CD14-positive monocyte (primary cell): ENCODE measurements around the gene SPI1. TPM values are rescaled to one million over a fixed set of nuclear protein-coding genes. Genes with fewer than 3 reads are reported as not detected.
A peak's percentile ranks its signal among the peaks of the same experiment; 100 is the strongest.

Experiments used
- DNase-seq, 3 donors: peaks; one replicate each; pipeline ENCODE4 v3.0.0-alpha.2; 2011 to 2022
- H2AFZ ChIP-seq: 2 replicates; pipeline ENCODE4 v1.6.0; 2012; ENCODE audit warnings: mild to moderate bottlenecking, low read depth, low read length, inconsistent platforms; ENCODE audit not compliant: insufficient read depth, poor library complexity, severe bottlenecking
- H3K27ac ChIP-seq, 2 donors: 1 replicate in 1 of 2; 2 replicates in 1 of 2; pipeline ENCODE4 v1.5.1; 2012 to 2013; ENCODE audit warnings: low read length in 2 of 2, control low read depth in 1 of 2, inconsistent platforms in 1 of 2, low read depth in 1 of 2, mild to moderate bottlenecking in 1 of 2
- H3K27me3 ChIP-seq, 2 donors: one replicate each; pipeline versions ENCODE4 v1.6.0 to v1.6.1; 2011 to 2013; ENCODE audit warnings: low read length in 2 of 2; ENCODE audit not compliant: control insufficient read depth in 2 of 2, insufficient read depth in 2 of 2
- H3K36me3 ChIP-seq, 2 donors: replicated peaks in 1 of 2; 1 replicate in 1 of 2; 2 replicates in 1 of 2; pipeline versions ENCODE4 v1.5.1 to v1.6.1; 2012 to 2013; ENCODE audit warnings: low read length in 2 of 2, control low read depth in 1 of 2, inconsistent platforms in 1 of 2, mild to moderate bottlenecking in 1 of 2; ENCODE audit not compliant: insufficient read depth in 2 of 2, control insufficient read depth in 1 of 2
- H3K4me1 ChIP-seq, 2 donors: 1 replicate in 1 of 2; 2 replicates in 1 of 2; pipeline versions ENCODE4 v1.5.1 to v1.6.1; 2012 to 2013; ENCODE audit warnings: low read length in 2 of 2, control low read depth in 1 of 2, inconsistent platforms in 1 of 2, mild to moderate bottlenecking in 1 of 2, moderate library complexity in 1 of 2; ENCODE audit not compliant: insufficient read depth in 2 of 2, control insufficient read depth in 1 of 2
- H3K4me2 ChIP-seq: replicated peaks from 2 replicates; pipeline ENCODE3; 2012; ENCODE audit warnings: low read length, moderate library complexity, mild to moderate bottlenecking; ENCODE audit not compliant: poor library complexity, severe bottlenecking; ENCODE audit errors: extremely low read depth
- H3K4me3 ChIP-seq, 3 experiments: fragments of 200-600 bp in 1 of 3; sonication (generic) in 1 of 3; replicated peaks in 1 of 3; 1 replicate in 2 of 3; 2 replicates in 1 of 3; pipeline ENCODE4 v1.5.1; 2011 to 2013; ENCODE audit warnings: low read length in 3 of 3, mild to moderate bottlenecking in 3 of 3, control low read depth in 2 of 3, low read depth in 2 of 3, inconsistent platforms in 1 of 3, moderate library complexity in 1 of 3
- H3K79me2 ChIP-seq: 2 replicates; pipeline ENCODE4 v1.6.0; 2012; ENCODE audit warnings: mild to moderate bottlenecking, control low read depth, inconsistent platforms, low read length, moderate library complexity; ENCODE audit not compliant: insufficient read depth
- H3K9ac ChIP-seq: 2 replicates; pipeline ENCODE4 v1.6.0; 2017; ENCODE audit warnings: low read length, mild to moderate bottlenecking; ENCODE audit not compliant: insufficient read depth, poor library complexity, severe bottlenecking
- H3K9me3 ChIP-seq, 2 donors: replicated peaks in 1 of 2; 1 replicate in 1 of 2; 2 replicates in 1 of 2; pipeline versions ENCODE4 v1.5.1 to v1.6.1; 2012 to 2013; ENCODE audit warnings: low read length in 2 of 2, control low read depth in 1 of 2; ENCODE audit not compliant: control insufficient read depth in 1 of 2, insufficient read depth in 1 of 2
- H4K20me1 ChIP-seq: 2 replicates; pipeline ENCODE4 v1.6.0; 2012; ENCODE audit warnings: mild to moderate bottlenecking, low read length, control low read depth, moderate library complexity; ENCODE audit not compliant: insufficient read depth
- H3K27ac Mint-ChIP-seq, 7 donors: one replicate each; pipeline ENCODE4 v1.8.0; 2020; ENCODE audit warnings: mild to moderate bottlenecking in 7 of 7, mixed read lengths in 7 of 7, moderate library complexity in 6 of 7, inconsistent platforms in 2 of 7
- H3K27me3 Mint-ChIP-seq, 3 donors: one replicate each; pipeline ENCODE4 v1.8.0; 2021 to 2022; ENCODE audit warnings: low read depth in 3 of 3, mild to moderate bottlenecking in 3 of 3, mixed read lengths in 3 of 3, moderate library complexity in 3 of 3, inconsistent platforms in 1 of 3
- H3K36me3 Mint-ChIP-seq, 2 donors: one replicate each; pipeline ENCODE4 v1.8.0; 2020; ENCODE audit warnings: mixed read lengths in 2 of 2, inconsistent platforms in 1 of 2, mild to moderate bottlenecking in 1 of 2
- H3K4me1 Mint-ChIP-seq: one replicate; pipeline ENCODE4 v1.8.0; 2020; ENCODE audit warnings: mild to moderate bottlenecking, mixed read lengths
- H3K4me3 Mint-ChIP-seq, 2 donors: one replicate each; pipeline ENCODE4 v1.8.0; 2020; ENCODE audit warnings: mild to moderate bottlenecking in 2 of 2, mixed read lengths in 2 of 2, moderate library complexity in 1 of 2
- H3K9me3 Mint-ChIP-seq, 7 donors: one replicate each; pipeline ENCODE4 v1.8.0; 2020 to 2022; ENCODE audit warnings: mixed read lengths in 7 of 7, mild to moderate bottlenecking in 6 of 7, moderate library complexity in 6 of 7, inconsistent platforms in 2 of 7
- CTCF ChIP-seq: fragments of 200-600 bp; IDR thresholded peaks from one replicate; pipeline ENCODE4 v1.8.0; 2022; ENCODE audit warnings: antibody characterized with exemption, mild to moderate bottlenecking
- WGBS: methylation state at CpG from one replicate; pipeline ENCODE4 v1.1.5; 2013; ENCODE audit warnings: missing lambda C conversion rate; ENCODE audit not compliant: insufficient coverage; 5-methylcytosine and 5-hydroxymethylcytosine counted together
- intact Hi-C, 2 donors: fragments of 100-400 bp; cut with micrococcal nuclease; formaldehyde crosslinking; loops; one replicate each; pipeline versions ENCODE4 v1.15.0 to v1.15.1; 2023
- polyA plus RNA-seq, 3 donors: library from polyadenylated mRNA; depleted of rRNA in 1 of 3; unstranded in 2 of 3; stranded (reverse) in 1 of 3; fragments of 300-500 nt in 2 of 3; fragments of >200 nt in 1 of 3; fragmentation: Illumina TruSeq in 2 of 3; gene quantifications; 1 replicate in 2 of 3; 2 replicates in 1 of 3; pipeline ENCODE4 v1.2.3, GENCODE V29; 2012 to 2021

Gene SPI1
- polyA plus RNA-seq, 3 donors = 156 to 914 (median 223) TPM

- 81% methylated on average over 4 of the region's 5 CpGs for WGBS
- Mint-ChIP-seq H3K27me3 (peaks cover 0 to 7% (median 0%) of the 10 kb centered on the region in 3 donors), H3K36me3 (peaks cover 15 to 22% of the 10 kb centered on the region in 2 donors), H3K4me1 (peaks cover 3% of the 10 kb centered on the region), H3K9me3 (peaks cover 0 to 2% (median 0%) of the 10 kb centered on the region in 7 donors), H3K27ac (peak within 1 kb of the TSS in 6 of 7 donors; percentile 48 to 73 (median 58)), H3K4me3 (no peak within 1 kb of the TSS)
- Histone ChIP-seq H4K20me1 (peaks cover 82% of the 10 kb centered on the region), H3K36me3 (peaks cover 32 to 51% of the 10 kb centered on the region in 2 donors), H3K27ac (peak within 1 kb of the TSS; percentile 3 to 51), H3K4me1 (no peaks in the 10 kb centered on the region), H3K79me2 (peaks cover 15% of the 10 kb centered on the region), H3K4me2 (no peak within 1 kb of the TSS), H3K4me3 (no peak within 1 kb of the TSS), H2AFZ (no peak within 1 kb of the TSS), H3K9ac (no peak within 1 kb of the TSS), H3K9me3 (no peaks in the 10 kb centered on the region), H3K27me3 (no peaks in the 10 kb centered on the region)
- no peak for TF ChIP-seq CTCF
- no peak for DNase-seq
- intact Hi-C loops = no loop called here
Observed at GRCh38 chr11:47352556-47352955, 25.8 kb downstream of the SPI1 start, which contains the start of gene MYBPC3. Gene MYBPC3, minus strand, starts transcription at chr11:47352702. Its CDS starts 55 bp downstream, at chr11:47352647.

DNA sequence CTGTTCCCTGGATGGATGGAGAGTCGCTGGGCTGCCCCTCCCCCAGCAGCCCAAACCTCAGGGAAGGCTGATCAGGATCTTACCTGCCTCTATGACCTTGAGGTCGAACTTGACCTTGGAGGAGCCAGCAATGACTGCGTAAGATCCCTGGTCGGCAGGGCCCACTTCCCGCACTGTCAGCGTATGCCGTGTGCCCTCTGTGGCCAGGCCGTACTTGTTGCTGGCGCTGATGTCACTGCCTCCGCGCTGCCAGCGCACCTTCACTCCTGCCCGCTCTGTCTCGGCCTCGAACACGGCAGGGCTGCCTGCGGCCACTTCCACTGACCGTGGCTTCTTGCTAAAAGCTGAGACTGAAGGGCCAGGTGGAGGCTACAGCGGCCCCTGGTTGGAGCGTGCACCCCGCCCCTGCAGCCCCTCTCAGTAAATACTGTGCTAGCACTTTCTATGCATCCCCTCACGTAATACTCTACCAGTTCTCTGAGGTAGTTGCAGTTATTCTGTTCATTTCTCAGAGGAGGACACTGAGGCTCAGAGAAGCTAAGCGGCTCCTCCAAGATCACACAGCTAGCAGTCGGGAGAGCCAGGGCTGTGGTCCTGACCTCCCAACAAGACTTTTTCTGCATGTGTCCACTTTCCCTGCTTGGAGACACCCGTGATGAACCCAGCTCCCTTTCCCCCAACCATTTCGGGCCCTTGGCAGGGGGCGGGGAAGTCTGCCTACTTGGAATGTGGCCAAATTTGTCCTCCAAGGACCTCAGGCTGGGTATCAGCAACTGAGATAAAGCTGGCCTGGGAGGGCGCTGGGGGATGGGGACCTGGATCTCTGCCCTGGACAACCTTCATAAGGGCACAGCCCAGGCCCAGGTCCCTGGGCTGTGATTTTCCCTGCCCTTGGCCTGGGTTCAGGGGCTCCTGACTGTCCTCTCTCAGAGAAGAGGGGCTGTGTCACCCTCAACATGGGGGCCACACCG, 26.9 kb downstream of the SPI1 start:
- no peak for DNase-seq
- no peak overlapping the region for H3K4me2 ChIP-seq
- H3K4me3 Mint-ChIP-seq = no peak overlapping the region
- 90% methylated on average over 26 of the region's 29 CpGs for WGBS
- peaks cover 0 to 2% (median 0%) of the 10 kb centered on the region in 7 donors for H3K9me3 Mint-ChIP-seq
- H3K27me3 Mint-ChIP-seq = peaks cover 0 to 7% (median 0%) of the 10 kb centered on the region in 3 donors
- peaks cover 71% of the 10 kb centered on the region for H4K20me1 ChIP-seq
- peaks cover 23 to 51% of the 10 kb centered on the region in 2 donors for H3K36me3 ChIP-seq
- peaks cover 15 to 33% of the 10 kb centered on the region in 2 donors for H3K36me3 Mint-ChIP-seq
- H3K27ac Mint-ChIP-seq = peak overlapping the region in 6 of 7 donors; percentile 32 to 76 (median 56)
- H3K9ac ChIP-seq = no peak overlapping the region
- no peak overlapping the region for H2AFZ ChIP-seq
- no peaks in the 10 kb centered on the region for H3K27me3 ChIP-seq
- intact Hi-C loops = no loop called here
- H3K27ac ChIP-seq = peak overlapping the region; percentile 3 to 51
- H3K4me1 Mint-ChIP-seq = peaks cover 3% of the 10 kb centered on the region
- peaks cover 5% of the 10 kb centered on the region for H3K79me2 ChIP-seq
- no peak for TF ChIP-seq CTCF
- no peak overlapping the region for H3K4me3 ChIP-seq
- H3K4me1 ChIP-seq = no peaks in the 10 kb centered on the region
- no peaks in the 10 kb centered on the region for H3K9me3 ChIP-seq
